Osteocyte (in vitro differentiated cells): ENCODE data around the gene GRK1. TPM values are rescaled to one million over a fixed set of nuclear protein-coding genes. Genes with fewer than 3 reads are reported as not detected.

ENCODE experiments used
- DNase-seq: peaks from one replicate; pipeline ENCODE4 v3.0.0; 2021; ENCODE audit warnings: mixed read lengths; ENCODE audit not compliant: unreplicated experiment; ENCODE audit errors: extremely low spot score
- H3K27ac Mint-ChIP-seq: one replicate; pipeline ENCODE4 v1.8.0; 2021; ENCODE audit warnings: mild to moderate bottlenecking, mixed read lengths; ENCODE audit not compliant: unreplicated experiment
- H3K27me3 Mint-ChIP-seq: one replicate; pipeline ENCODE4 v1.8.0; 2021; ENCODE audit warnings: mixed read lengths; ENCODE audit not compliant: unreplicated experiment
- H3K36me3 Mint-ChIP-seq: one replicate; pipeline ENCODE4 v1.8.0; 2021; ENCODE audit warnings: mixed read lengths; ENCODE audit not compliant: unreplicated experiment
- H3K4me1 Mint-ChIP-seq: one replicate; pipeline ENCODE4 v1.8.0; 2021; ENCODE audit warnings: mixed read lengths; ENCODE audit not compliant: unreplicated experiment
- H3K4me3 Mint-ChIP-seq: one replicate; pipeline ENCODE4 v1.8.0; 2021; ENCODE audit warnings: mild to moderate bottlenecking, moderate library complexity, mixed read lengths; ENCODE audit not compliant: unreplicated experiment
- H3K9me3 Mint-ChIP-seq: one replicate; pipeline ENCODE4 v1.8.0; 2021; ENCODE audit warnings: mixed read lengths; ENCODE audit not compliant: unreplicated experiment
- total RNA-seq: library from RNA; stranded (reverse); gene quantifications from 2 replicates; pipeline ENCODE4 v1.2.1, GENCODE V29; 2021
- TF ChIP-seq, protein P1 (sequence below): fragments of 200-600 bp; sonication (generic); IDR thresholded peaks from 2 replicates; pipeline ENCODE4 v1.5.0; 2021; ENCODE audit warnings: antibody characterized with exemption, mild to moderate bottlenecking, moderate library complexity

The GRK1 gene
- total RNA-seq, 1 donor from 2014 or later = not detected

DNA sequence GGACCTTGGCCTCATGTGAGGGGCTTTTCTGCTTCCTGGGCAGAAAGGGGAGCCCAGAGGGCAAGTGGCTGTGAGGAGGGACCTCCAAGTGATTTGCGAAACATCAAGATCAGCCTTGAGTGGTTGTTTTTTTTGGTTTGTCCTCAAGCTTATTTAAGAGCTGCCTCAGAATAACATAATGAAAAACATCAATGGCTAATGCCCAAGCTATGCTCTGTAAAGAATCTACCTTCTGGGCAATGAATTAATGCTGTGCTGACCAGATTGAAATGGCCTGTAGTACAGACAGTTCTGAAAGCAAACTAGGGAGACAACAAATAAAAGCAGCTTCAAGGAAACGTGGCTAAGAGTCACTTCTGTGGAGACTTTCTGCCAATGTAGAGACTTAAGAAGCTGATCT is 100.3 kb downstream of the GRK1 start:
- peaks cover 5% of the 10 kb centered on the region for H3K9me3 Mint-ChIP-seq
- no peak overlapping the region for H3K4me3 Mint-ChIP-seq
- TF ChIP-seq, protein P1, sequence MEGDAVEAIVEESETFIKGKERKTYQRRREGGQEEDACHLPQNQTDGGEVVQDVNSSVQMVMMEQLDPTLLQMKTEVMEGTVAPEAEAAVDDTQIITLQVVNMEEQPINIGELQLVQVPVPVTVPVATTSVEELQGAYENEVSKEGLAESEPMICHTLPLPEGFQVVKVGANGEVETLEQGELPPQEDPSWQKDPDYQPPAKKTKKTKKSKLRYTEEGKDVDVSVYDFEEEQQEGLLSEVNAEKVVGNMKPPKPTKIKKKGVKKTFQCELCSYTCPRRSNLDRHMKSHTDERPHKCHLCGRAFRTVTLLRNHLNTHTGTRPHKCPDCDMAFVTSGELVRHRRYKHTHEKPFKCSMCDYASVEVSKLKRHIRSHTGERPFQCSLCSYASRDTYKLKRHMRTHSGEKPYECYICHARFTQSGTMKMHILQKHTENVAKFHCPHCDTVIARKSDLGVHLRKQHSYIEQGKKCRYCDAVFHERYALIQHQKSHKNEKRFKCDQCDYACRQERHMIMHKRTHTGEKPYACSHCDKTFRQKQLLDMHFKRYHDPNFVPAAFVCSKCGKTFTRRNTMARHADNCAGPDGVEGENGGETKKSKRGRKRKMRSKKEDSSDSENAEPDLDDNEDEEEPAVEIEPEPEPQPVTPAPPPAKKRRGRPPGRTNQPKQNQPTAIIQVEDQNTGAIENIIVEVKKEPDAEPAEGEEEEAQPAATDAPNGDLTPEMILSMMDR = no peak
- H3K36me3 Mint-ChIP-seq = no peaks in the 10 kb centered on the region
- H3K27me3 Mint-ChIP-seq = peaks cover 11% of the 10 kb centered on the region
- H3K4me1 Mint-ChIP-seq = peaks cover 7% of the 10 kb centered on the region
- no peak for DNase-seq
- no peak overlapping the region for H3K27ac Mint-ChIP-seq

- no peaks in the 10 kb centered on the region for H3K36me3 Mint-ChIP-seq
These were observed 101.2 kb downstream of the GRK1 start for GRCh38 chr13:113768018-113768905.

DNA sequence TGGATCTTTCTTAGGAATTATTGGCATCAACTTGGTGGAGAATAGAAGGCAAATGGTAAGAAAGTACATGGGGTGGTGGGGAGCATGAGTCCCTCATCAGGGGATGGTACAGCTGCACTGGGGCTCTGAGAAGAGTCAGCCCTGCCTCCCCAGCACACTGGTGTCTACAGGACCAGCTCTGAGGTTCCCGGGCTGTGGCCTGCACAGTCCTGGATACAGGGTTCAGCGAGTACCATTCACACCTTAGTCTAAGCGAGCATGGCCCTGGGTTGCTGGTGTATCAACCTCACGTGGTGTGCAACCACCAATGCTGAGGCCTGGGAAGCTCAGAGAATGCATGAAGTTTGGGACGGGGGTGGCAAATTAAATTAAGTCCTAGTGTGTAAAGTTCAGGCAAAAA is 102.1 kb downstream of the GRK1 start:
- Mint-ChIP-seq H3K36me3 (no peaks in the 10 kb centered on the region), H3K9me3 (peaks cover 10% of the 10 kb centered on the region), H3K4me1 (peaks cover 7% of the 10 kb centered on the region), H3K4me3 (no peak overlapping the region), H3K27ac (no peak overlapping the region), H3K27me3 (no peaks in the 10 kb centered on the region)
- no peak for DNase-seq
- TF ChIP-seq, protein P1 = no peak

More at GRCh38 chr13:113768018-113768905, 101.2 kb downstream of the GRK1 start:
- Mint-ChIP-seq H3K9me3 (peaks cover 10% of the 10 kb centered on the region), H3K27me3 (peaks cover 5% of the 10 kb centered on the region), H3K4me1 (peaks cover 7% of the 10 kb centered on the region), H3K4me3 (no peak overlapping the region), H3K27ac (no peak overlapping the region)
- TF ChIP-seq, protein P1 = no peak
- DNase-seq = no peak

DNA sequence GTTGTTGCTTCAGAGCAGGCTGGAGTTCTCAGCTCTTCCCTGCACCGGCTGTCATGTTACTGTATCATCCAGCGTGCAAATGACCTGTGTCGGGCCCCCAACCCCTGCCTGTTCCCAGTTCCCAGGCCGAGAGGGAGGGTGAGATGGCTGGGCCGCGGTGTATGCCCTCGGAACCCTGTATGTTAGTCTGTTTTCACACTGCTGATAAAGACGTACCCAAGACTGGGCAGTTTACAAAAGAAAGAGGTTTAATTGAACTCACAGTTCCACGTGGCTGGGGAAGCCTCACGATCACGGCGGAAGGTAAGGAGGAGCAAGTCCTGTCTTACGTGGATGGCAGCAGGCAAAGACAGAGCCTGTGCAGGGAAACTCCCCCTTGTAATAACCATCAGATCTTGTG is 102.9 kb downstream of the GRK1 start:
- no peak for DNase-seq
- Mint-ChIP-seq H3K9me3 (peaks cover 10% of the 10 kb centered on the region), H3K4me1 (peaks cover 7% of the 10 kb centered on the region), H3K27ac (no peak overlapping the region), H3K36me3 (no peaks in the 10 kb centered on the region), H3K4me3 (no peak overlapping the region), H3K27me3 (no peaks in the 10 kb centered on the region)
- TF ChIP-seq, protein P1 = no peak

- Mint-ChIP-seq H3K9me3 (peaks cover 10% of the 10 kb centered on the region), H3K36me3 (no peaks in the 10 kb centered on the region), H3K27ac (no peak overlapping the region), H3K4me1 (peaks cover 4% of the 10 kb centered on the region), H3K4me3 (no peak overlapping the region), H3K27me3 (no peaks in the 10 kb centered on the region)
- TF ChIP-seq, protein P1 = no peak
- no peak for DNase-seq
These were observed 103.4 kb downstream of the GRK1 start for GRCh38 chr13:113770441-113770840.
